Gastrocnemius medialis (tissue), 4 donors: Measurements from ENCODE around the gene FRMPD4. TPM values are rescaled to one million over a fixed set of nuclear protein-coding genes. Genes with fewer than 3 reads are reported as not detected.

ENCODE experiments used
- ATAC-seq, 2 donors: fragments of 150-250 bp; one replicate each; pipeline ENCODE4 v1.9.1; 2016
- DNase-seq, 2 donors: peaks; one replicate each; pipeline ENCODE4 v3.0.0-alpha.2; 2019
- H3K27ac ChIP-seq, 4 donors: fragments of 200-600 bp; sonication (generic); 1 replicate in 1 of 4; 2 replicates in 3 of 4; pipeline ENCODE4 v1.5.1; 2016 to 2018; ENCODE audit warnings: mild to moderate bottlenecking in 2 of 4, moderate library complexity in 1 of 4
- H3K27me3 ChIP-seq, 3 donors: fragments of 200-600 bp; sonication (generic) in 2 of 3; 1 replicate in 1 of 3; 2 replicates in 2 of 3; pipeline versions ENCODE4 v1.5.1 to v1.6.0; 2016 to 2019; ENCODE audit warnings: mild to moderate bottlenecking in 1 of 3, moderate library complexity in 1 of 3
- H3K36me3 ChIP-seq, 2 donors: fragments of 200-600 bp; sonication (generic) in 1 of 2; one replicate each; pipeline ENCODE4 v1.5.1; 2017 to 2018
- H3K4me1 ChIP-seq, 2 donors: fragments of 200-600 bp; sonication (generic) in 1 of 2; one replicate each; pipeline ENCODE4 v1.5.1; 2016 to 2017; ENCODE audit warnings: mild to moderate bottlenecking in 2 of 2
- H3K4me3 ChIP-seq, 4 donors: fragments of 200-600 bp; sonication (generic) in 3 of 4; 1 replicate in 1 of 4; 2 replicates in 3 of 4; pipeline ENCODE4 v1.5.1; 2016 to 2019; ENCODE audit warnings: mild to moderate bottlenecking in 2 of 4
- H3K9me3 ChIP-seq, 3 donors: fragments of 200-600 bp; sonication (generic) in 2 of 3; 1 replicate in 1 of 3; 2 replicates in 2 of 3; pipeline ENCODE4 v1.5.1; 2016 to 2019
- CTCF ChIP-seq, 5 experiments: fragments of 450-650 bp in 3 of 5; fragments of 200-600 bp in 2 of 5; sonication (generic) in 2 of 5; IDR thresholded peaks in 4 of 5; conservative IDR thresholded peaks in 1 of 5; 1 replicate in 4 of 5; 2 replicates in 1 of 5; pipeline ENCODE4 v1.5.1; 2016 to 2019; ENCODE audit warnings: antibody characterized with exemption in 5 of 5, mild to moderate bottlenecking in 3 of 5, moderate library complexity in 3 of 5
- POLR2A ChIP-seq, 2 donors: fragments of 450-650 bp; IDR thresholded peaks; one replicate each; pipeline ENCODE4 v1.6.1; 2017; ENCODE audit warnings: antibody characterized with exemption in 2 of 2, mild to moderate bottlenecking in 2 of 2, moderate library complexity in 2 of 2
- in situ Hi-C, 4 donors: fragments of 200-750 bp; cut with MboI; loops; one replicate each; pipeline versions ENCODE4 v1.15.0 to v1.8.0; 2017; ENCODE audit warnings: low sequenced_read_pairs in 4 of 4
- intact Hi-C: fragments of 100-400 bp; cut with DNase I; formaldehyde crosslinking; loops from one replicate; pipeline ENCODE4 v1.15.1; 2023; ENCODE audit warnings: low total_unique reads
- total RNA-seq, 4 donors: library from RNA; depleted of rRNA; stranded (reverse); fragments of >200 nt; gene quantifications; one replicate each; pipeline versions ENCODE4 v1.1.0 to v1.2.3, GENCODE V29; 2016

Gene FRMPD4
- total RNA-seq, 4 donors from 2014 or later = 0.02 TPM; not detected in 3

GRCh38 chrX:12292996-12293765 lies 154.9 kb downstream of the FRMPD4 start:
- H3K27me3 ChIP-seq = no peaks in the 10 kb centered on the region
- ATAC-seq (no peak), DNase-seq (no peak)
- no peak for TF ChIP-seq POLR2A (IDR thresholded peaks at IDR 0.05)
- TF ChIP-seq CTCF (IDR thresholded peaks at IDR 0.05 in 4 of 5, conservative IDR thresholded peaks at IDR 0.05 in 1 of 5) = no peak
- H3K4me3 ChIP-seq = no peak overlapping the region
- intact Hi-C loops (no loop called here), in situ Hi-C loops (no loop called here)
- H3K36me3 ChIP-seq = no peaks in the 10 kb centered on the region
- no peaks in the 10 kb centered on the region for H3K4me1 ChIP-seq
- H3K27ac ChIP-seq = no peak overlapping the region
- no peaks in the 10 kb centered on the region for H3K9me3 ChIP-seq

- in situ Hi-C loops = no loop called here
These were observed 159.1 kb downstream of the FRMPD4 start for GRCh38 chrX:12297353-12297752.

GRCh38 chrX:12301288-12301687 lies 163.0 kb downstream of the FRMPD4 start:
- DNase-seq = no peak
- no peak for ATAC-seq
- Histone ChIP-seq H3K4me1 (no peaks in the 10 kb centered on the region), H3K9me3 (no peaks in the 10 kb centered on the region), H3K27ac (no peak overlapping the region), H3K27me3 (no peaks in the 10 kb centered on the region), H3K4me3 (no peak overlapping the region), H3K36me3 (no peaks in the 10 kb centered on the region)
- intact Hi-C loops (no loop called here), in situ Hi-C loops (no loop called here)
- TF ChIP-seq CTCF (IDR thresholded peaks at IDR 0.05 in 4 of 5, conservative IDR thresholded peaks at IDR 0.05 in 1 of 5) (no peak), POLR2A (IDR thresholded peaks at IDR 0.05) (no peak)

More at GRCh38 chrX:12297353-12297752, 159.1 kb downstream of the FRMPD4 start:
- DNase-seq = no peak
- H3K4me1 ChIP-seq = no peaks in the 10 kb centered on the region
- H3K4me3 ChIP-seq = no peak overlapping the region
- H3K9me3 ChIP-seq = no peaks in the 10 kb centered on the region
- H3K36me3 ChIP-seq = no peaks in the 10 kb centered on the region
- no peak for ATAC-seq
- no peaks in the 10 kb centered on the region for H3K27me3 ChIP-seq
- H3K27ac ChIP-seq = no peak overlapping the region
- intact Hi-C loops = no loop called here
- TF ChIP-seq POLR2A (IDR thresholded peaks at IDR 0.05) (no peak), CTCF (IDR thresholded peaks at IDR 0.05 in 4 of 5, conservative IDR thresholded peaks at IDR 0.05 in 1 of 5) (no peak)

GRCh38 chrX:12304261-12304660 lies 166.0 kb downstream of the FRMPD4 start:
- Histone ChIP-seq H3K27ac (no peak overlapping the region), H3K4me3 (no peak overlapping the region), H3K4me1 (no peaks in the 10 kb centered on the region), H3K9me3 (no peaks in the 10 kb centered on the region), H3K36me3 (no peaks in the 10 kb centered on the region), H3K27me3 (no peaks in the 10 kb centered on the region)
- intact Hi-C loops = no loop called here
- TF ChIP-seq POLR2A (IDR thresholded peaks at IDR 0.05) (no peak), CTCF (IDR thresholded peaks at IDR 0.05 in 4 of 5, conservative IDR thresholded peaks at IDR 0.05 in 1 of 5) (no peak)
- in situ Hi-C loops = no loop called here
- no peak for DNase-seq
- no peak for ATAC-seq
